ENCODE measurements around the gene TFAP2E. TPM values are rescaled to one million over a fixed set of nuclear protein-coding genes. Genes with fewer than 3 reads are reported as not detected.

The TFAP2E gene
- polyA plus RNA-seq, 1 donor from 2014 or later = 7.0 TPM

- H3K27me3 ChIP-seq (ENCODE audit: insufficient read depth, low read depth, low read length) = no peaks in the 10 kb centered on the region
- H3K9me3 ChIP-seq (ENCODE audit: low read length) = no peaks in the 10 kb centered on the region
- H3K27ac ChIP-seq (ENCODE audit: low read length) = no peak overlapping the region
- H2AFZ ChIP-seq (ENCODE audit: low read depth, low read length) = no peak overlapping the region
- no peaks in the 10 kb centered on the region for H3K9me2 ChIP-seq (ENCODE audit: insufficient read depth, low read length)
- H3K4me2 ChIP-seq (ENCODE audit: low read length) = no peak overlapping the region
- H3K9ac ChIP-seq (ENCODE audit: low read length) = no peak overlapping the region
- H3K36me3 ChIP-seq (ENCODE audit: insufficient read depth, low read length) = no peaks in the 10 kb centered on the region
- no peak for TF ChIP-seq POLR2AphosphoS5 (IDR thresholded peaks at IDR 0.05)
- TF ChIP-seq SMC3 (conservative IDR thresholded peaks at IDR 0.05; ENCODE audit: poor library complexity) = no peak
- no peaks in the 10 kb centered on the region for H3F3A ChIP-seq (ENCODE audit: insufficient read depth, low read length, poor library complexity, severe bottlenecking)
- H3K4me3 ChIP-seq (ENCODE audit: low read length) = no peak overlapping the region
- no peaks in the 10 kb centered on the region for H4K20me1 ChIP-seq (ENCODE audit: insufficient read depth)
- H3K79me2 ChIP-seq (replicated peaks; ENCODE audit: insufficient read depth, low read length) = no peaks in the 10 kb centered on the region
Measured at GRCh38 chr1:35544976-35545375, 28.1 kb upstream of the TFAP2E start.

- Histone ChIP-seq H3K79me2 (replicated peaks; ENCODE audit: insufficient read depth, low read length) (no peaks in the 10 kb centered on the region), H3K36me3 (ENCODE audit: insufficient read depth, low read length) (no peaks in the 10 kb centered on the region), H4K20me1 (ENCODE audit: insufficient read depth) (no peaks in the 10 kb centered on the region), H3K4me2 (ENCODE audit: low read length) (no peak overlapping the region), H3K4me3 (ENCODE audit: low read length) (no peak overlapping the region), H3K27me3 (ENCODE audit: insufficient read depth, low read depth, low read length) (no peaks in the 10 kb centered on the region), H3K9me3 (ENCODE audit: low read length) (no peaks in the 10 kb centered on the region), H3K9me2 (ENCODE audit: insufficient read depth, low read length) (no peaks in the 10 kb centered on the region), H2AFZ (ENCODE audit: low read depth, low read length) (no peak overlapping the region), H3F3A (ENCODE audit: insufficient read depth, low read length, poor library complexity, severe bottlenecking) (no peaks in the 10 kb centered on the region), H3K27ac (ENCODE audit: low read length) (no peak overlapping the region), H3K9ac (ENCODE audit: low read length) (no peak overlapping the region)
- TF ChIP-seq EP300 (conservative IDR thresholded peaks at IDR 0.05; ENCODE audit: poor library complexity, severe bottlenecking) (no peak), RAD21 (conservative IDR thresholded peaks at IDR 0.05) (no peak)
- TF ChIP-seq, protein P1, sequence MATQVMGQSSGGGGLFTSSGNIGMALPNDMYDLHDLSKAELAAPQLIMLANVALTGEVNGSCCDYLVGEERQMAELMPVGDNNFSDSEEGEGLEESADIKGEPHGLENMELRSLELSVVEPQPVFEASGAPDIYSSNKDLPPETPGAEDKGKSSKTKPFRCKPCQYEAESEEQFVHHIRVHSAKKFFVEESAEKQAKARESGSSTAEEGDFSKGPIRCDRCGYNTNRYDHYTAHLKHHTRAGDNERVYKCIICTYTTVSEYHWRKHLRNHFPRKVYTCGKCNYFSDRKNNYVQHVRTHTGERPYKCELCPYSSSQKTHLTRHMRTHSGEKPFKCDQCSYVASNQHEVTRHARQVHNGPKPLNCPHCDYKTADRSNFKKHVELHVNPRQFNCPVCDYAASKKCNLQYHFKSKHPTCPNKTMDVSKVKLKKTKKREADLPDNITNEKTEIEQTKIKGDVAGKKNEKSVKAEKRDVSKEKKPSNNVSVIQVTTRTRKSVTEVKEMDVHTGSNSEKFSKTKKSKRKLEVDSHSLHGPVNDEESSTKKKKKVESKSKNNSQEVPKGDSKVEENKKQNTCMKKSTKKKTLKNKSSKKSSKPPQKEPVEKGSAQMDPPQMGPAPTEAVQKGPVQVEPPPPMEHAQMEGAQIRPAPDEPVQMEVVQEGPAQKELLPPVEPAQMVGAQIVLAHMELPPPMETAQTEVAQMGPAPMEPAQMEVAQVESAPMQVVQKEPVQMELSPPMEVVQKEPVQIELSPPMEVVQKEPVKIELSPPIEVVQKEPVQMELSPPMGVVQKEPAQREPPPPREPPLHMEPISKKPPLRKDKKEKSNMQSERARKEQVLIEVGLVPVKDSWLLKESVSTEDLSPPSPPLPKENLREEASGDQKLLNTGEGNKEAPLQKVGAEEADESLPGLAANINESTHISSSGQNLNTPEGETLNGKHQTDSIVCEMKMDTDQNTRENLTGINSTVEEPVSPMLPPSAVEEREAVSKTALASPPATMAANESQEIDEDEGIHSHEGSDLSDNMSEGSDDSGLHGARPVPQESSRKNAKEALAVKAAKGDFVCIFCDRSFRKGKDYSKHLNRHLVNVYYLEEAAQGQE (IDR thresholded peaks at IDR 0.05; ENCODE audit: borderline replicate concordance) = no peak
Measured at GRCh38 chr1:35546614-35547013, 26.5 kb upstream of the TFAP2E start.

DNA sequence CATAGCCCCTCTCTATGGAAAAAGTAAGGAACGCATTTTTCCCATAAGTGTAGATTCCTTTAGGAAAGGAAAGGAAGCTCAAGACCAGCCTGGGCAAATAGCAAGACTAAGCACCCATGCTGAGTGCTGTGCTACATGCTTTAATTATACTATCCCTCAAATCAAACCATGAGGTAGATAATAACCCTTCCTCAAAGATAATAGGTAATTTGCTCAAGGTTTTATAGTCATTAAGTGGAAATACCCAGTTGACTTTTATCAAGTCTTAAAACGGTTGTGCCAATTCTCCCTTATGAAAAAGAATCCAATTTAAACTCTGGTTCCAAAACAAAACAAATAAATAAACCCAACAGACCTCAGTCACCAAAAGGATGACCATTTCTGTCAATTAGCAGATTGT lies 19.3 kb upstream of the TFAP2E start:
- no peaks in the 10 kb centered on the region for H4K20me1 ChIP-seq (ENCODE audit: insufficient read depth)
- no peaks in the 10 kb centered on the region for H3K27me3 ChIP-seq (ENCODE audit: insufficient read depth, low read depth, low read length)
- H3K4me3 ChIP-seq (ENCODE audit: low read length) = no peak overlapping the region
- H3K79me2 ChIP-seq (replicated peaks; ENCODE audit: insufficient read depth, low read length) = peaks cover 18% of the 10 kb centered on the region
- no peak overlapping the region for H3K4me2 ChIP-seq (ENCODE audit: low read length)
- no peak overlapping the region for H2AFZ ChIP-seq (ENCODE audit: low read depth, low read length)
- no peaks in the 10 kb centered on the region for H3K9me2 ChIP-seq (ENCODE audit: insufficient read depth, low read length)
- no peaks in the 10 kb centered on the region for H3F3A ChIP-seq (ENCODE audit: insufficient read depth, low read length, poor library complexity, severe bottlenecking)
- no peak for TF ChIP-seq SMC3 (conservative IDR thresholded peaks at IDR 0.05; ENCODE audit: poor library complexity)
- TF ChIP-seq, protein P1 (IDR thresholded peaks at IDR 0.05; ENCODE audit: borderline replicate concordance) = no peak
- no peak for TF ChIP-seq EP300 (conservative IDR thresholded peaks at IDR 0.05; ENCODE audit: poor library complexity, severe bottlenecking)
- no peak for TF ChIP-seq RAD21 (conservative IDR thresholded peaks at IDR 0.05)
- TF ChIP-seq POLR2AphosphoS5 (IDR thresholded peaks at IDR 0.05) = no peak
- TF ChIP-seq CTCF (IDR thresholded peaks at IDR 0.05; ENCODE audit: poor library complexity, severe bottlenecking) = no peak
- no peak for TF ChIP-seq TAF1 (IDR thresholded peaks at IDR 0.05; ENCODE audit: low read depth)
- no peak for TF ChIP-seq MXI1 (conservative IDR thresholded peaks at IDR 0.05; ENCODE audit: poor library complexity, severe bottlenecking)
- TF ChIP-seq EZH2 (IDR thresholded peaks at IDR 0.05; ENCODE audit: borderline replicate concordance, insufficient read depth, low read length, poor library complexity, severe bottlenecking) = no peak
- H3K9me3 ChIP-seq (ENCODE audit: low read length) = no peaks in the 10 kb centered on the region
- H3K27ac ChIP-seq (ENCODE audit: low read length) = no peak overlapping the region
- H3K36me3 ChIP-seq (ENCODE audit: insufficient read depth, low read length) = peaks cover 4% of the 10 kb centered on the region
- H3K9ac ChIP-seq (ENCODE audit: low read length) = no peak overlapping the region
